ENCODE data around the gene SCLY.

- TF ChIP-seq CTCF (IDR thresholded peaks at IDR 0.05) (no peak), POLR2AphosphoS5 (IDR thresholded peaks at IDR 0.05) (no peak)
These were observed 77.8 kb downstream of the SCLY start, which contains the start of gene KLHL30 for GRCh38 chr2:238138331-238139195.

All from suprapubic skin (tissue), 3 donors.